ENCODE measurements around the gene MAMDC4.
"Not testable (repeated sequence)": the region's sequence is repeated elsewhere in the genome, so short reads cannot be mapped to it uniquely, and the experiment has no call there.

Gene MAMDC4

GRCh38 chr9:136862849-136863622 lies 10.9 kb downstream of the MAMDC4 start:
- FAIRE-seq, result no peak

DNA sequence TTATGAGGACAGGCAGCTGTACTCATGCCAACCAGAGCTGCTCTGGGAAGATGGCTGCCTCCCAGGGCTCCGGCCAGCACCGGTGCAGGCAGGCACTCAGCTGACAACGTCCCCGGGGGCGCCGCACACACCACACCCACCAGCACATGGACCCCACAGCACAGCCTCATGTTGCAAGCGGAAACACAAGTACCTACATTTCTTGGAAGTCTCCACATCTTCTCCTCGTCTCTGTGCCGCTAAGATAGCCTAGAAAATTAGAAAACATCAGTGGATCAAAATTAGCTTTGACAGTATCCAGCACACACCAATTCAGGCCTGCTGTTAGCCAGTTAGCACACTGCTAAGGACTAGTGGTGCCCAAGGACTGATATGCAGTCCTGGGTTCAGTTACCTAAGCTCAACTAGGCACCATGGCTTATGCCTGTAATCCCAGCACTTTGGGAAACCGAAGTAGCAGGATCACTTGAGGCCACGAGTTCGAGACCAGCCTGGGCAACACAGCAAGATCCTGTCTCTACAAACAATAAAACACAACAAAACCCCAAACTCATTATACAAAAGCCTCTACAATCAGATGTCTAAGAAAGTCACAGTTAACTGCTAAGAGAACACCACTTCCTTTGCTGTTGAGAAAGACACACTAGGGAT lies 11.6 kb downstream of the MAMDC4 start:
- FAIRE-seq, result no peak

- FAIRE-seq, result no peak
These were observed 13.1 kb downstream of the MAMDC4 start for GRCh38 chr9:136865041-136865767.

GRCh38 chr9:136865768-136866103 lies 13.6 kb downstream of the MAMDC4 start:
- no peak for FAIRE-seq

- not testable (repeated sequence) for FAIRE-seq
These were observed 14.8 kb downstream of the MAMDC4 start for GRCh38 chr9:136866898-136867421.

DNA sequence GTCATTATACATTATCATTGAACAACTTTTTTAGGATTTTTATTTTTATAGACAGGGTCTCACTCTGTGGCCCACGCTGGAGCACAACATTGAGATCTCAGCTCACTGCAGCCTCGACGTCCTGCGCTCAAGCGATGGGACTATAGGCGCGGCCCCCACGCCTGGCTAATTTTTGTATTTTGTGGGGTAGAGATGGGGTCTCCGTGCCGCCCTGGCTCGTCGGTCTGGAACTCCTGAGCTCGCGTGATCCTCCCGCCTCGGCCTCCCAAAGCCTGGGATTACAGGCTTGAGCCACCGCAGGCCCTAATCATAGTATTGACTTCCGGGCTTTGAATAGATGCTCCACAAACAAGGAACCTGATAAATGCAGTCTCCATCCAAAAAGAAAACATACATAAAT lies 15.3 kb downstream of the MAMDC4 start:
- FAIRE-seq, result no peak

- FAIRE-seq, result no peak
These were observed 15.8 kb downstream of the MAMDC4 start for GRCh38 chr9:136867917-136868316.

DNA sequence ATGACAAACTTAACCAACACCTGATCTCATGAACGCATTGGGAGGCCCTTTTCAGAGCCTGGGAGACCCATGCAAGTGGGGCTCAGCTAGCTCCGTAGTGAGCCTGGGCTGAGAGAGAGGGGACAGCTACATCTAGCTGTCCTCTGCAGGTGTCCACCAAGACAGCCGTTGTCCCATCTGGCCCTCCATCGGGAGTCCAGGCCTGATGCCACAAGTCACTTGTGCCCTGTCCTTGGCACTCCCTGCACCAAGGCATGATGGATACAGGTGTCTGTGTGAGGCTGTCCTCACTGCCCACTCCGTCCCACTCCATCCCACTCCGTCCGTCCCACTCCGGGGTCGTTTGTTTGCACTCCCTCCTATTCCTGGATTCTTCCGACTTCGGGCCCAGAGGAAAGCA lies 16.5 kb downstream of the MAMDC4 start:
- no peak for FAIRE-seq

GRCh38 chr9:136869611-136870010 lies 17.5 kb downstream of the MAMDC4 start:
- not testable (repeated sequence) for FAIRE-seq

- FAIRE-seq, result no peak
These were observed 23.0 kb downstream of the MAMDC4 start for GRCh38 chr9:136875155-136875554.

GRCh38 chr9:136876476-136876875 lies 24.3 kb downstream of the MAMDC4 start:
- no peak for FAIRE-seq

DNA sequence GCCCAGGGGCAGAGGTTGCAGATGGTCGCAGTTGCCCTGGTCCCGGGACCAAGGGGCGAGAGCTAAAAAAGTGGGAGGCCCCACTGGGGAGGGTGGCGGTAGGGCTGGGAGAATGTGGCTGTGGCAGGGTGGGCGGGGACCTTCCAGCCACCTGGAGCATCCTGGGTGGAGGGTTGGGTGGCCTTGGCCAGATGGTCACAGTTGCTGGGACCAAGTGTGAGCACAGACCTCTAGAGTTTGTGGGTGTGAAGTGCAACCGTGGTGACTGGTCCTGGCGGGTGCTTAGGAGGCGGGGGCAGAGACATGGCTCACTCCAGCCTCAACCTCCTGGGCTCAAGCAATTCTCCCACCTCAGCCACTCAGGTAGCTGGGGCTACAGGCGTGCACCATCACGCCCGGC lies 28.5 kb downstream of the MAMDC4 start:
- no peak for FAIRE-seq

DNA sequence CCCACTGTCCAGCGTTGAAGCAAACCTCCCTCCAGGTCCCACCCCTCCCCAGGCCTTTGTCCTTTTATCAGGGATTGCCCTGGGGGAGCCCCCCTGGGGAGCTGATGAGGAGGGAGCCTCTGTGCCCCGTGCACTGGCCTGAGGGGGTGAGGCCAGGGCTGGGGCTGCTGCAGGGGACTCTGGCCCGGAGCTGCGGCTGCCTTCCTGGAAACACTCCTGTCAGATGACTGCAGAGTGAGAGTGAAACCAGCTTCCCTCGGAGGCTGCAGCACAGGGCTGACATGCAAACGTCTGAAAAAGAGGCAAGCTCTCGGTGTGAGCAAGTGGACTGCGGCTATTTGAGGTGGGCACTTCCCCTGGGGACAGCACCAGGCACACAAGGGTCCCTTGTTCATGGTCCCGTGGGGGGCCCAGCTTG lies 29.6 kb downstream of the MAMDC4 start:
- FAIRE-seq, result no peak

GRCh38 chr9:136882109-136882946 lies 30.2 kb downstream of the MAMDC4 start:
- no peak for FAIRE-seq

GRCh38 chr9:136882947-136883283 lies 30.8 kb downstream of the MAMDC4 start:
- FAIRE-seq, result not testable (repeated sequence)

GRCh38 chr9:136883670-136884069 lies 31.5 kb downstream of the MAMDC4 start:
- not testable (repeated sequence) for FAIRE-seq

DNA sequence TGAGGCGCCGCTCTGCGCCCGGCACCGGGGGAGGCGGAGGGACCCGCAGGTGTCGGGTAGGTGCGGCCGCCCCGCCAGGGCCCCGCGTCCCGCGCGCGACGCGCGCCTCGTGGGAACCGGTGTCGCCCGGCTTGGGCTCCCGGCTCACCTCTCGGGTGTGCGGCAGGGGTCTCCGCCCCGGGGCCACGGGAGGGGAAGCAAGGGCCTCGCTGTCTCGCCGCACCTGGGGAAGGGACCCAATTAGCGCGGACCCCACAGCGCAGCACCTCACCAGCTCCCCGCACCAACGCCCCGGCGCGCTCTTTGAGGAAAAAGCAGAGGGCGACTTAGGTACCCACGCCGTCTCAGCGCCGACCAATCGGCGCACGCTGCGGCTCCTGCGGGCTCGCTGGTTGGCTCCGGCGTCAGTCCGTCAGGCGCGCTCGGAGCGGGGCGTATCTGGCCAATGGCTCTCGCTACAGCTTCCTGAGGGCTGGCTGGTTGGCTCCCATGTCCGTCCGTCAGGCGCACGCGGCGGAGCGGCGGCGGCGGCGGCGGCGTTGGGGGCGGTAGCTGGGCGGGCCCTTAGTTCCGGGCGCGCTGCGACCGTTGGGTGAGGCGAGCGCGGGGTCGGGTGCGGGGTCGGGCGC lies 33.9 kb downstream of the MAMDC4 start, which contains the start of gene TRAF2:
Gene TRAF2 (plus strand): TSS at position 567 of the 629 bp plus-strand sequence. CDS start 12,225 bp downstream, outside the sequence.
- no peak for FAIRE-seq

DNA sequence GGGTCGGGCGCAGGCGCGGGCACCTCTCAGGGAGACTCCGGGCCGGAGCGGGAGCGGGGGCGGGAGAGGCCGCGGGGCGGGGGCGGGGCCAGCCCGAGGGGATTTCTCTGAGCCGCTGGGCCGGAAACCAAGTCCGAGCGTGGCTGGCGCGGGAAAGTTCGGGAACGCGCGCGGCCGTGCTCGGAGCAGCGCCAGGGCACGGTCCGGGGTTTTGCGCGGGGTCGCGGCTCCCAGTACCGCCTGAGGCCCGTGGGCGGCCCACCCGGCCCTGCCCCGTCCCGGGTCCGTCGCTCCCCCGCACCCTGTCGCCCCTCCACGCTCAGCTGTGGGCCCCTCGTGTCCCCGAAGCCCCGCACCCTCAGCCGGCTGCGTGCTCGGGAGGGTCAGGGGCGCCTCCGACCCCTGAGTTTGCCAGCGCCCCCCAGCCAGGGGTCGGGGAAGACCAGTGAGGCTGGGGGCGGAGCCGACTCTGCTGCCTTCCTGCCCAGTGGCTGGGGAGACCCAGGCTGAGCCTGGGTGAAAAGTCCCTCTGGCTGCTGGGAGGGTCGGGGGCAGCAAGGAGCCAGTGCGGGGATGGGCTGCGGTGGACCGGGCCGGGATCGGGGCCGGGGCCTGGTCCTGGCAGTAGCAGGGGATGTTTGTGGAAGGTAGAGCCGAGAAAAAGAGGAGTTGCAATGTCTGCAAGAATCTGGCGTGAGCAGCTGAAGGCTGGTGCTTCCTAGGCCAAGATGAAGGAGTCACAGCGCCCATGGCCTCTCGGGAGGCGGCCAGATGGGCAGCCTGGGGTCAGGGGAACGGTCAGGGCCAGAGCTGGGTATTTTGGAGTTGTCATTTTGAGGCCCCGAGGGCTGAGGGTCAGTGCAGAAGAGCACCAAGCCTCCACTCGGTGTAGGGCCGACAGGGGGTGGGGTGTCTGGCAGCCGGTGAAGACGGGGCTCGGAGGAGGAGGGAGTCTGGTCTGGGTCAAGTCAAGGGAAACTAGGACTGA lies 34.8 kb downstream of the MAMDC4 start:
- FAIRE-seq, result no peak

GRCh38 chr9:136888454-136888853 lies 36.3 kb downstream of the MAMDC4 start:
- no peak for FAIRE-seq

- no peak for FAIRE-seq
These were observed 37.7 kb downstream of the MAMDC4 start for GRCh38 chr9:136889858-136890257.

DNA sequence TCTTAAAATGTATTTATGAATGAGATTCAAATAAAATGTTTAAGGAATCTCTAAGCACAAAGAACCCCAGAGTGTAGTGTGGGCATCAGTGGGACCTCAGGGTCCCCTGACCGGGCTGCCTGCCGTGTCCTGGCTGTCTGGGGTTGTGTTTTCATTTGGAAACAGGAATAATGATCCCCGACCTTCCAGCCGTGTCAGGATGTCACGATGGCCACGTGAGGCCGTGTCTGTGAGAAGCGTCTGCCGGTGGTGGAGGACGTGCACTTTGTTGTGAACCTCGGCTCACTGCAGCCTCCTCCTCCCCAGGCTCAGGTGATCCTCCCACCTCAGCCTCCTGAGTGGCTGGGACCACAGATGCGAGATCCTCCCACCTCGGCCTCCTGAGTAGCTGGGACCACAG lies 38.5 kb downstream of the MAMDC4 start:
- no peak for FAIRE-seq

All from endometrium (tissue), 2 donors.